ENCODE results near the gene AKAP13. TPM values are rescaled to one million over a fixed set of nuclear protein-coding genes. Genes with fewer than 3 reads are reported as not detected.
A peak's percentile ranks its signal among the peaks of the same experiment; 100 is the strongest.

The AKAP13 gene
- polyA plus RNA-seq, 2 of the 4 experiments (the other 2 are of a cell fraction): 20.4 to 28.8 TPM

- DNase-seq (ENCODE audit: low read depth in 1 of 2, low spot score in 1 of 2) (no peak), FAIRE-seq (no peak), ATAC-seq (no peak)
- H3K9me3 ChIP-seq: peaks cover 15% of the 10 kb centered on the region; the same call in 2 of the 3 replicates
- no peak overlapping the region for H3K4me3 ChIP-seq
- H3K4me2 ChIP-seq: no peak overlapping the region
- POLR2A ChIA-PET: no interaction called here
- no peak overlapping the region for H3K27ac ChIP-seq
- WGBS (ENCODE audit: missing lambda C conversion rate): 86% methylated on average over 3 of the region's 3 CpGs
- CTCF ChIA-PET: no interaction called here
- no peak for TF ChIP-seq ATOH8 (CRISPR knock-in tag; IDR thresholded peaks at IDR 0.05; ENCODE audit: low read depth)
- TF ChIP-seq CEBPB (IDR thresholded peaks at IDR 0.05): no peak
- TF ChIP-seq HOXA7 (CRISPR knock-in tag; IDR thresholded peaks at IDR 0.05): no peak
- no peak for TF ChIP-seq NR3C1 (IDR thresholded peaks at IDR 0.05)
- no peak for TF ChIP-seq CHD4 (IDR thresholded peaks at IDR 0.05; ENCODE audit: borderline replicate concordance)
- TF ChIP-seq EHF (CRISPR knock-in tag; IDR thresholded peaks at IDR 0.05): no peak
- peaks cover 23% of the 10 kb centered on the region for H3K4me1 ChIP-seq
Observed at GRCh38 chr15:85451099-85451700, 70.8 kb downstream of the AKAP13 start.

GRCh38 chr15:85452436-85452835, 72.0 kb downstream of the AKAP13 start:
- DNase-seq (ENCODE audit: low read depth in 1 of 2, low spot score in 1 of 2) (no peak), ATAC-seq (no peak), FAIRE-seq (no peak)
- POLR2A ChIA-PET: no interaction called here
- Histone ChIP-seq H3K4me2 (no peak overlapping the region), H3K9me3 (peaks cover 15% of the 10 kb centered on the region; the same call in 2 of the 3 replicates), H3K4me1 (peaks cover 27% of the 10 kb centered on the region), H3K27ac (no peak overlapping the region), H3K4me3 (no peak overlapping the region)
- TF ChIP-seq KDM1A (IDR thresholded peaks at IDR 0.05; ENCODE audit: low read depth): no peak
- TF ChIP-seq ZC3H11A (IDR thresholded peaks at IDR 0.05): no peak
- TF ChIP-seq MAZ (IDR thresholded peaks at IDR 0.05; ENCODE audit: borderline replicate concordance, low read depth, low read length): no peak
- no peak for TF ChIP-seq RFX5 (IDR thresholded peaks at IDR 0.05)
- TF ChIP-seq ZNF302 (CRISPR knock-in tag; IDR thresholded peaks at IDR 0.05): no peak
- TF ChIP-seq USF2 (IDR thresholded peaks at IDR 0.05): no peak
- no peak for TF ChIP-seq NPAS2 (CRISPR knock-in tag; IDR thresholded peaks at IDR 0.05; ENCODE audit: borderline replicate concordance)
- TF ChIP-seq EP300 (IDR thresholded peaks at IDR 0.05): no peak
- 94% methylated on average over 1 of the region's 1 CpG for WGBS (ENCODE audit: missing lambda C conversion rate)
- CTCF ChIA-PET: interaction anchor here (0.9 to 1.6 kb wide), 3 partner anchors 36 to 121 kb away, joined by 3 to 9 read pairs (median 4); no protein-coding TSS in a partner anchor

GRCh38 chr15:85453144-85453872, 72.9 kb downstream of the AKAP13 start:
- POLR2A ChIA-PET: no interaction called here
- ATAC-seq (peak; percentile 28 to 42; a peak in 4 of 6 replicates), DNase-seq (ENCODE audit: low read depth in 1 of 2, low spot score in 1 of 2) (no peak), FAIRE-seq (no peak)
- CTCF ChIA-PET: interaction anchor here (0.9 to 1.6 kb wide), 4 partner anchors 35 to 157 kb away, joined by 3 to 9 read pairs (median 4); no protein-coding TSS in a partner anchor
- TF ChIP-seq MAZ (IDR thresholded peaks at IDR 0.05; ENCODE audit: borderline replicate concordance, low read depth, low read length) (no peak), KDM1A (IDR thresholded peaks at IDR 0.05; ENCODE audit: low read depth) (no peak), SMC3 (IDR thresholded peaks at IDR 0.05) (no peak), TFCP2L1 (CRISPR knock-in tag; IDR thresholded peaks at IDR 0.05) (no peak), HOXB5 (CRISPR knock-in tag; IDR thresholded peaks at IDR 0.05) (no peak), FOXS1 (CRISPR knock-in tag; IDR thresholded peaks at IDR 0.05) (no peak), USF2 (IDR thresholded peaks at IDR 0.05) (no peak), SREBF2 (IDR thresholded peaks at IDR 0.05) (no peak), HOXA7 (CRISPR knock-in tag; IDR thresholded peaks at IDR 0.05) (no peak), BCL3 (IDR thresholded peaks at IDR 0.05) (no peak), HEYL (CRISPR knock-in tag; IDR thresholded peaks at IDR 0.05) (no peak), ATOH8 (CRISPR knock-in tag; IDR thresholded peaks at IDR 0.05; ENCODE audit: low read depth) (no peak), CEBPB (IDR thresholded peaks at IDR 0.05) (no peak), NPAS2 (CRISPR knock-in tag; IDR thresholded peaks at IDR 0.05; ENCODE audit: borderline replicate concordance) (no peak), ELK1 (IDR thresholded peaks at IDR 0.05; ENCODE audit: low read depth, low read length) (no peak), HDAC2 (IDR thresholded peaks at IDR 0.05) (no peak)
- Histone ChIP-seq H3K9me3 (peaks cover 15% of the 10 kb centered on the region; the same call in 2 of the 3 replicates), H3K4me1 (peaks cover 36% of the 10 kb centered on the region), H3K4me3 (no peak overlapping the region), H3K4me2 (no peak overlapping the region), H3K27ac (peak overlapping the region in 1 of 2 experiments; percentile 5; a peak in 1 of 6 replicates)
- 91% methylated on average over 5 of the region's 5 CpGs for WGBS (ENCODE audit: missing lambda C conversion rate)
